ENCODE data around the gene M6PR. TPM values are rescaled to one million over a fixed set of nuclear protein-coding genes. Genes with fewer than 3 reads are reported as not detected.

Gene M6PR
- total RNA-seq, 1 donor from 2014 or later, result 113 TPM

DNA sequence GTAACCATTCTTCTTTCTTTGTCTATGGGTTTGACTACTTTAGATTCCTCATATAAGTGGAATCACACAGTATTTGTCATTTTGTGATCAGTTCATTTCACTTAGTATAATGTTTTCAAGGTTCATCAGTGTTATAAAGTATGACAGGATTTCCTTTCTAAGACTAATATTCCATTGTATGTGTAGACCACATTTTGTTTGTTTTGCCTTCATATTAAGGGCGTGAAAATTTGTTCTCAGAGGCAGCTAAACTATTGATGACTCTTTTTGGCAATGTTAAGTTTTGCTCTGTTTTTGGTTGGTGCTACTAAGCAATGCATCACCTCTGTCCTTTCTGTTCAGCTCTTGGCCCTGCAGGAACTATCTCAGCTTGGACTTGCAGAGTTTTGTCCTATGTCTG lies 38.2 kb upstream of the M6PR start:
- Histone ChIP-seq H3K27ac (no peak overlapping the region), H3K79me2 (ENCODE audit: low read depth) (no peaks in the 10 kb centered on the region), H3K4me2 (no peak overlapping the region), H3K4me3 (no peak overlapping the region), H2AFZ (replicated peaks) (no peak overlapping the region), H3F3A (ENCODE audit: low read depth) (no peaks in the 10 kb centered on the region), H3K4me1 (no peaks in the 10 kb centered on the region), H3K9ac (no peak overlapping the region), H4K20me1 (ENCODE audit: low read depth) (no peaks in the 10 kb centered on the region), H3K36me3 (no peaks in the 10 kb centered on the region), H3K9me3 (ENCODE audit: low read depth) (no peaks in the 10 kb centered on the region), H3K27me3 (no peaks in the 10 kb centered on the region)
- no peaks in the 10 kb centered on the region for H3K9me3 Mint-ChIP-seq
- H3K27ac Mint-ChIP-seq, result no peak overlapping the region
- no peaks in the 10 kb centered on the region for H3K36me3 Mint-ChIP-seq
- H3K4me1 Mint-ChIP-seq, result no peaks in the 10 kb centered on the region
- peaks cover 2% of the 10 kb centered on the region for H3K27me3 Mint-ChIP-seq (ENCODE audit: insufficient read depth, low read depth)
- no peak for TF ChIP-seq EZH2 (IDR thresholded peaks at IDR 0.05)
- TF ChIP-seq, protein P1, sequence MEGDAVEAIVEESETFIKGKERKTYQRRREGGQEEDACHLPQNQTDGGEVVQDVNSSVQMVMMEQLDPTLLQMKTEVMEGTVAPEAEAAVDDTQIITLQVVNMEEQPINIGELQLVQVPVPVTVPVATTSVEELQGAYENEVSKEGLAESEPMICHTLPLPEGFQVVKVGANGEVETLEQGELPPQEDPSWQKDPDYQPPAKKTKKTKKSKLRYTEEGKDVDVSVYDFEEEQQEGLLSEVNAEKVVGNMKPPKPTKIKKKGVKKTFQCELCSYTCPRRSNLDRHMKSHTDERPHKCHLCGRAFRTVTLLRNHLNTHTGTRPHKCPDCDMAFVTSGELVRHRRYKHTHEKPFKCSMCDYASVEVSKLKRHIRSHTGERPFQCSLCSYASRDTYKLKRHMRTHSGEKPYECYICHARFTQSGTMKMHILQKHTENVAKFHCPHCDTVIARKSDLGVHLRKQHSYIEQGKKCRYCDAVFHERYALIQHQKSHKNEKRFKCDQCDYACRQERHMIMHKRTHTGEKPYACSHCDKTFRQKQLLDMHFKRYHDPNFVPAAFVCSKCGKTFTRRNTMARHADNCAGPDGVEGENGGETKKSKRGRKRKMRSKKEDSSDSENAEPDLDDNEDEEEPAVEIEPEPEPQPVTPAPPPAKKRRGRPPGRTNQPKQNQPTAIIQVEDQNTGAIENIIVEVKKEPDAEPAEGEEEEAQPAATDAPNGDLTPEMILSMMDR (IDR thresholded peaks at IDR 0.05), result no peak
- TF ChIP-seq EZH2phosphoT487 (IDR thresholded peaks at IDR 0.05), result no peak
- H3K4me3 Mint-ChIP-seq, result no peak overlapping the region
- DNase-seq (ENCODE audit: low spot score), result no peak

DNA sequence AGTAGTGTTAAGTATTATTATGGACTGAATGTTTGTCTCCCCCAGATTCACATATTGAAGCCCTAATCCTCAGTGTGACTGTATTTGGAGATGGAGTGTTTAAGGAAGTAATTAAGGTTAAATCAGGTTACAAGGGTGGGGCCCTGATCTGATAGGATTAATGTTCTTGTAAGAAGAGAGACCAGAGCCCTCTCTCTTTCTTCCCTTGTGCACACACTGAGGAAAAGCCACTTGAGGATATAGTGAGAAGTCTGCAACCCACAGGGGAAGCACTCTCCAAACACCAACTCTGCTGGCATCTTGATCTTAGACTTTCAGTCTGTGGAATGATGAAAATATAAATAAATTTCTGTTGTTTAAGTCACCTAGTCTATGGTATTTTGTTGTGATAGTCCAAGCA lies 37.7 kb upstream of the M6PR start:
- no peak overlapping the region for H3K4me3 Mint-ChIP-seq
- H3K4me2 ChIP-seq, result no peak overlapping the region
- no peaks in the 10 kb centered on the region for H4K20me1 ChIP-seq (ENCODE audit: low read depth)
- H3K27ac Mint-ChIP-seq, result no peak overlapping the region
- no peaks in the 10 kb centered on the region for H3K79me2 ChIP-seq (ENCODE audit: low read depth)
- H3K27ac ChIP-seq, result no peak overlapping the region
- H3K27me3 ChIP-seq, result no peaks in the 10 kb centered on the region
- no peak overlapping the region for H3K4me3 ChIP-seq
- no peaks in the 10 kb centered on the region for H3K4me1 Mint-ChIP-seq
- H3K27me3 Mint-ChIP-seq (ENCODE audit: insufficient read depth, low read depth), result peaks cover 2% of the 10 kb centered on the region
- H3K36me3 ChIP-seq, result no peaks in the 10 kb centered on the region
- no peaks in the 10 kb centered on the region for H3F3A ChIP-seq (ENCODE audit: low read depth)
- TF ChIP-seq, protein P1 (IDR thresholded peaks at IDR 0.05), result no peak
- TF ChIP-seq EZH2phosphoT487 (IDR thresholded peaks at IDR 0.05) (no peak), EZH2 (IDR thresholded peaks at IDR 0.05) (no peak)
- no peaks in the 10 kb centered on the region for H3K9me3 Mint-ChIP-seq
- no peaks in the 10 kb centered on the region for H3K4me1 ChIP-seq
- H2AFZ ChIP-seq (replicated peaks), result no peak overlapping the region
- H3K36me3 Mint-ChIP-seq, result no peaks in the 10 kb centered on the region
- H3K9me3 ChIP-seq (ENCODE audit: low read depth), result no peaks in the 10 kb centered on the region
- no peak for DNase-seq (ENCODE audit: low spot score)
- H3K9ac ChIP-seq, result no peak overlapping the region

DNA sequence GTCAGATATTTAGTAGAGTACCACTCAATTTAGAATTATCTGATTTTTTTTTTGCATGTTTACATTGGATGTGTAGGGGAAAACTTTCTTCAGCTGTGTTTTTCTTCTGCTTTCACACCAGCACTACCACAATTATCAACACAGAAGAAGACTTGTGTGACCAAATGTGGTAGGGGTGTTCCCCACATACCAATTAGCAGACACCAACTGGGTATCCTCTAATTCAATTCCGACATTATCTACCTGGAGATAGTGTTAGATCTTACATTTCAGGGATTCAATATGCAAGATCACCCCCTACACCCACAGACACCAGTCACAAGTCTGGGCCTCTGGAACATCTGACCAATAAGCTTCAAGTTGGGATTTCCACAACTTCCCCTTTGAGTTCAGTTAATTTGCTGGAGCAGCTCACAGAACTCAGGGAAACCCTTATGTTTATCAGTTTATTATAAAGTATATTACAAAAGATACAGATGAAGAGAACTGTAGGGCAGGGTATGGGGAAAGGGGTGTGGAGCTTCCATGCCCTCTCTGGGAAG lies 35.8 kb upstream of the M6PR start:
- H3F3A ChIP-seq (ENCODE audit: low read depth), result no peaks in the 10 kb centered on the region

More for the DNA sequence above, 35.8 kb upstream of the M6PR start:
- DNase-seq (ENCODE audit: low spot score), result no peak
- no peak overlapping the region for H3K9ac ChIP-seq
- no peaks in the 10 kb centered on the region for H3K79me2 ChIP-seq (ENCODE audit: low read depth)
- H3K4me1 ChIP-seq, result no peaks in the 10 kb centered on the region
- Mint-ChIP-seq H3K9me3 (peaks cover 1% of the 10 kb centered on the region), H3K27ac (no peak overlapping the region), H3K27me3 (ENCODE audit: insufficient read depth, low read depth) (peaks cover 2% of the 10 kb centered on the region), H3K4me3 (no peak overlapping the region), H3K4me1 (no peaks in the 10 kb centered on the region), H3K36me3 (no peaks in the 10 kb centered on the region)
- H3K4me2 ChIP-seq, result no peak overlapping the region
- no peaks in the 10 kb centered on the region for H3K9me3 ChIP-seq (ENCODE audit: low read depth)
- H4K20me1 ChIP-seq (ENCODE audit: low read depth), result no peaks in the 10 kb centered on the region
- H3K27me3 ChIP-seq, result no peaks in the 10 kb centered on the region
- H3K27ac ChIP-seq, result no peak overlapping the region
- no peak for TF ChIP-seq EZH2 (IDR thresholded peaks at IDR 0.05)
- TF ChIP-seq EZH2phosphoT487 (IDR thresholded peaks at IDR 0.05), result no peak
- TF ChIP-seq, protein P1 (IDR thresholded peaks at IDR 0.05), result no peak
- H3K36me3 ChIP-seq, result no peaks in the 10 kb centered on the region
- H2AFZ ChIP-seq (replicated peaks), result no peak overlapping the region
- H3K4me3 ChIP-seq, result no peak overlapping the region
